Activated CD4-positive, alpha-beta T cell treated with anti-CD3 and anti-CD28 coated beads for 4 hours (primary cell): Measurements from ENCODE around the gene ZDBF2.
"Not testable (repeated sequence)": the region's sequence is repeated elsewhere in the genome, so short reads cannot be mapped to it uniquely, and the experiment has no call there.

ENCODE experiments used
- DNase-seq, 2 donors: peaks; one replicate each; pipeline ENCODE4 v3.0.0-alpha.2; 2020

Gene ZDBF2

DNA sequence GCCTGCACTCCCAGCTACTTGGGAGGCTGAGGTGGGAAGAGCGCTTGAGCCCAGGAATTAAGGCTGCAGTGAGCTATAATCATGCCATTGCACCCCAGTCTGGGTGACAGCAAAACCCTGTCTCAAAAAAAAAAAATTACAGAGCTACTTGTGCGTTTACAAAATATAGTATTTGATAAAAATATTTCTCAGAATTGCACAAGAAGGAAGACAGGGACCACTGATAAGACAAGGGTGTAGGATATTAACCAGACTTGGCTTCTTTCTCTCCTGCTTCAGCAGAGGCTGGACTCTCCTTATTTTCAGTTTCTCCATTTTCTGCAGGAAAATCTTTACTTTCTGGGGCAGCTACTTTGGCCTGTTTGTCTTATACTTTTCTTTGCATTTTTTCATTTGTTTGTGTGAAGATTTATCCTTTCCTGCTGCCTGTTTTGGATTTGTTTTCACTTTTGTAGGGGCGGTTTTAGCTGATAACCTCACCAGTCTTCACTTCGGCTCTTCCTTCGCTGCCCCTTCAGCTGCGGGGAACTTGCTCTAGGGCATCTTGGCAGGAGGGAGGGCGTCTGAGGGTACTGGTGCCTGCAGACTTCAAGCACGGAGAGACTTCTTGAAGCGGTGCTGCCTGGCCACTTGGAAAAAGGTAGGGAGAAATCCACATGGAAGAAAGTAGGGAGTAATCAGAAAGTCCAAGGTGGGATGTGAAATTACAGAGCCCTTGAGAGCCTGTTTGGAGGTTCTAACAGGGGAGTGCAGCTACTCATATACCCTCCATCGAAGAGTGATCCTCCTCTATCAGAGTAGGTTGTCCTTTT is 14.9 kb upstream of the ZDBF2 start:
- no peak for DNase-seq

DNA sequence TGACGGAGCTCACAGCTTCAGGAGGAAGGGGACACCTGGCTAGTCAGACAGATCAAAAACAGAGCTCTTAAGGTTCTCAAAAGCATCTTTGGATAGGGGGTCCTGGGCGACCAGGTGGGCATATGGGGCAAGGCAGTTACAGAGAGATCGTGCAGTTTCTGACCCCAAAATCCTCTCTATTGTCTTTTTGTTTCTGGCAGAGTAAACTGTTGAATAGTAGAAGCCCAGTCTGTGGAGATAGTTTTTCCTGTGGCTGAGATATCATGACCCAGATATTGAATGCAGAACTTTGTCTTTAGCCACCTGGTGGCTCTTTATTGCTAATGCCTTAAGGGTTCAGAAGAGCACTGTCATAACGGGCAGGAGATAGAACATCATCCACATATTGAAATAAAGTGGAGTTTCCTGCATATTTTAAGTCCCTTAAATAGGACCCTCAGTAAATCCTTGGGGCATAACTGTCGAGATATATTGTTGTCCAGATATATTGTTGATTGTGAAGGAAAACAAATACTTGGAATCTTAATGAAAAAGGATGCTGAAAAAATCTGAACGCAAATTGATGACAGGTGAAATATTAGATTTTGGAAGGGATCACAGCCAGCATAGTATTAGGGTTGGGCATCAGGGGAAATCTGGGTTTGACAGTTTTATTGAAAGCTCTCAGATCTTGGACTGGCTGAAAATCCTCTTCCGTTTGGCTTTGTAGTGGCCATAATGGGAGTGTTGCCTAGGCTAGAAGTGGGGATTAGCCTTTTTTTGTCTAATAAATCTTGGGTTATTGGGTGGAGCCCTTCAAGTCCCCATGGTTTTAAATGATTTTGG is 14.1 kb upstream of the ZDBF2 start:
- no peak for DNase-seq

DNA sequence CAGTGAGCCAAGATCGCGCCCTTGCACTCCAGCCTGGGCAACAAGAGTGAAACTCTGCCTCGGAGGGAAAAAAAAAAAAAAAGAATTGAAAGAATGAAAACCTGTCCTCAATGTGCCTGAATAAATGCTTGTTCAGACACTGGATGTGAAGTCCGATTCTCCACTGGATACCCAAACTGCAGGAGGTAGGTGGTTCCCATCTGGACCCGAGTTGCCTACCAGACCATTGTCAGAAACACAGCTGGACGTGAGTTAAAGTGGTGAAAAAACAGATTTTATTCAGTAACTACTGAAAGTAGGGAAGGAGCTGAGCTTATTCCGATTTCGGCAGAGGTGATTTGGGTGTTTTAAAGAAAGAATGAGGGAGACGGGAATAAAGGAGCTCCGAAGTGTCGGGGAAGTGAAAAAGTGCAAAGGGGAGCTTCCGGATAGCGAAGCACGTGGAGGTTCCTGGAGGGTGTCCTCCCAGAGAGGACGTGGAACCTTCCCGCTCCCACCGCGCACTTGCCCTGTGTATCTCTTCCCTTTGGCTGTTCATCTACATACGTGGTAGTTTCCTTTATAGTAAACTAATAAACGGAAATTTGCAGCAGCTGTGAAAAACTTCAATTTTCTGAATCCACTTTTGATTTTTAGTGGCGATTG is 10.4 kb upstream of the ZDBF2 start:
- DNase-seq, result no peak

DNA sequence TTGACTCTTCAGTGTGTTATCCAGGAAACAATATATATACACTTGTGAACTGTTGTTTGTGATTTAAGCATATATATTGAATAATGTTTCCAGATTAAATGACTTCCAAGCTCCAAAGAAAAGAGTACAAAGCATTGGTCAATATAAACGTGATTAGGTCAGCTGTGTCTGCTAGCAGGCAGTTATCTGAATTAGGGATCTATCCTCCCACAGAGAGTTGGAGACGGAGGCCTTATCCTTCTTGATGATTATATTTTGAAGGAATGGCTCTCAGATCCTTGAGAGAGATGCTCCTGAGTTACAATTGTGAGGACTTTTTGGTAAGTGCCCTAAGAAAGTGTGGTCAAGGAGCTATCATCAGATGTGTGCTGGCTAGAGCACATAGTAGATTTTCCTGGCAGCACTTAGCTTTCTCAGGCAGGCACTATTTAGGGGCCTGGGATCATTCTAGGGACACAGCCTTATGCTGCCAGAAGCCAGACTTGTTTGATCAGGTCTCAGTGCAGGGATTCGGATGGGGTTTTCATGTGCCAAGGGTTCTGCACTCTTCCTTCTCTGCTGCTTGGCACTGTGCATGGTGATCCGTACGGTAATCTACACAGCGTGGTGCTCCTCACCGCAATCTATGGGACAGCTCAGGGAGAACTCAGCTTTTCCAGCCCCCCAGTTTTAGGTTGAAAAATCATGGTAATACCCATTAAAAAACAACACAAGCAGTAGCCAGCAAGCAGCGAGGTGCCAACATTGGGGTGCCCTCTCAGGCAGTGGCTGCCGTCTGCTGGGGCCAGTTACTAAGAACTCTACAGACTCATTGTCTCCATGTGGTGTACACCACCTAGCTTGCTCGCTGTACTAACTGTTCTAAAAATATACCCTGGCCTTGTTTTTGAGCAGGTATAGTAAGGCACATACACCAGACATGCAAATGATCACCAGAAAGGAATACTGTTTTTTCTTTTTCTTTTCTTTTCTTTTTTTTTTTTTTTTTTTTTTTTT is 8.0 kb upstream of the ZDBF2 start:
- DNase-seq, result no peak

DNA sequence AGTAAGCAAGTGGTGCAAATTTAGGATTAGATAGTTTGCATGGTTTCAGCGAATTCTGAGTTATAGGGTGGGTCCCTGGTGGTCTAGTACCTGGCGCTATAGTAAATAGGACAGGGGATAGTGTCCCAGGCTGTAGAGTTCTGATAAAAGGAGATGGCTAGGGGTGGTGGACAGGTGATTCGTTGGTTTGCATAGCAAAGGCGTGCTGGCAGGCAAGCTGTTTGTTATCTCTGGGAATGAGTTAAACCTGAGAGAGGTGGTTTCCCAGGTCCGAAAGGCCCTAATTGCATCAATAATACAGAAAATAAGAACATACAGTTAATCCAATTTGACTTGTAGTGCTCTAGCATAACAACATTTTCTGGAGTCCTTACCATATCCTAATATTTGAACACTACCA is 6.9 kb upstream of the ZDBF2 start:
- no peak for DNase-seq

GRCh38 chr2:206271065-206271464 is 3.4 kb upstream of the ZDBF2 start:
- DNase-seq, result no peak

GRCh38 chr2:206273905-206274304 is 558 bp upstream of the ZDBF2 start:
- no peak for DNase-seq

- DNase-seq, result peak in 1 of 2 donors; percentile 5
Measured at GRCh38 chr2:206275312-206276055, 1.0 kb downstream of the ZDBF2 start.

- no peak for DNase-seq
Measured at GRCh38 chr2:206276169-206276942, 1.9 kb downstream of the ZDBF2 start.

- no peak for DNase-seq
Measured at GRCh38 chr2:206277503-206277902, 3.0 kb downstream of the ZDBF2 start.

GRCh38 chr2:206282746-206283145 is 8.3 kb downstream of the ZDBF2 start:
- no peak for DNase-seq

GRCh38 chr2:206287197-206287596 is 12.7 kb downstream of the ZDBF2 start:
- DNase-seq, result no peak

DNA sequence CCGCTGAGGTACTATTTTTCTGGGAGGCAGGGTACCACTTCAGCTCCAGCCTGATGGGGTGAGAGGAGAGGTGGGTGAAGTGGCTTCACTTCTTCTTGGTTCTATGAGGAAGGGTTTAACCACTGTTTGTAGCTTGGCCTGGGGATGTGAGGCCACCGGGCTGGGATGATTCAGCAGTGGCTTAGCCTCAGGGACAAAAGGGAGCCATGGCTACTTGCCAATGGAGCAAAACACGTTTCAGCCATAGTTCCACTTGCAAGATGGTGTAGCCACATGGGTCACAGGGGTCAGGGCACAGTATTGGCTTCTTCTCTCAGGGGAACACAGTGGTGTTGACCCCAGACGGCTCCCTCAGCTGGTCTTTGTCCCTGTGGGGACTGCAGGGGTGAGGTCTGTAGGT is 14.9 kb downstream of the ZDBF2 start:
- no peak for DNase-seq

GRCh38 chr2:206296128-206296527 is 21.7 kb downstream of the ZDBF2 start:
- DNase-seq, result no peak

GRCh38 chr2:206299608-206300007 is 25.1 kb downstream of the ZDBF2 start:
- not testable (repeated sequence) for DNase-seq

DNA sequence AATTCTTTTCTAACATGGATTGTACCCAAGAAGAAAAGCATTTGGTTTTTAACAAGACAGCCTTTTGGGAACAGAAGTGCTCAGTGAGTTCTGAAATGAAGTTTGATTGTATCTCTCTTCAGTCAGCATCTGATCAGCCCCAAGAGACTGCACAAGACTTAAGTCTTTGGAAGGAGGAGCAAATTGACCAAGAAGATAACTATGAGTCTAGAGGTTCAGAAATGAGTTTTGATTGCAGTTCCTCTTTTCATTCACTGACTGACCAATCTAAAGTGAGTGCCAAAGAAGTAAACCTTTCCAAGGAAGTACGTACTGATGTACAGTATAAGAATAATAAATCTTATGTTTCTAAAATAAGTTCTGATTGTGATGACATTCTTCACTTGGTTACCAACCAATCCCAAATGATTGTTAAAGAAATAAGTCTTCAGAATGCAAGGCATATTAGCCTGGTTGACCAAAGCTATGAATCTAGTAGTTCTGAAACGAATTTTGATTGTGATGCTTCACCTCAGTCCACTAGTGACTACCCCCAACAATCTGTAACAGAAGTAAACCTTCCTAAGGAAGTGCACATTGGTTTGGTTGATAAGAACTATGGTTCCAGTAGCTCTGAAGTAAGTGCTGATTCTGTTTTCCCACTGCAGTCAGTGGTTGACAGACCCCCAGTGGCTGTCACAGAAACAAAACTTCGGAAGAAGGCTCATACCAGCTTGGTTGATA is 31.2 kb downstream of the ZDBF2 start:
- DNase-seq, result no peak

GRCh38 chr2:206311026-206311425 is 36.6 kb downstream of the ZDBF2 start:
- no peak for DNase-seq

DNA sequence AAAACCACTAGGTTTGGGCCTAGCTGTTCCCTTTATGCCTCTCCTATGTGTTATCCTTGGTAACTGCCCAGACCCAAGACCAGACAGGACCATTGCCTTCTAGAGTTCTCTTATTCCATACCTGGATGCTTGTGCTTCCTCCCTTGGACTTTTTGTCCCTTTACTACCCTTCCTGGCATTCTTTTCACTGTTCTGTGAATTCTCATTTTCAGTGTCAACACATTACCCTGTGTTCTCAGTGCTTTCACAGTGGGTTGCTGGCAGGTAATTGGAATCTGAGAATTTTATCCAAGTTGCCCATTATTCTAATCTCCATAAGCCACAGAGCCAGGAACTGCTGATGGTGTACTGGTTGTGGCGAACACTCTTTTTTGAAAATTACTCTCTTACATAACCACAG is 41.7 kb downstream of the ZDBF2 start:
- DNase-seq, result no peak

- no peak for DNase-seq
Measured at GRCh38 chr2:206323033-206323432, 48.6 kb downstream of the ZDBF2 start.

DNA sequence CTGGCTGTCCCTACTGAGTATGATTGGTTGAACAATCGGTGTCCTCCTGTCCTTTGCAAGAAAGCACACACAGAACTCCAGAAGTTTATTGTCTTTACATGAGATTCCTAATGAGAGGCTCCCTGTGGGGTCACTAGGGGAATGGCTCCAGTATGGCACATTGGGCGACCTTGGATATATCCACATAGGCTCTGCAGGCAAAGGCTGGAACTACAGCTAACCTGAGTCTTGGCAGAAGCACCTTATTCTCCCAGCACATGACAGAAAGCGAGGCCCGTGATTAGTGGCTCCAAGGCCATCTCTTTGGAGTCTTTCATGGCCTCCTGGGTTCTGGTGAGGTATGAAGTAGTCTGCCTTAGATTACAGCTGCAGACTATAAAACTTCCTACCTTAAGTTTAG is 49.0 kb downstream of the ZDBF2 start:
- no peak for DNase-seq
